ENCODE measurements around the gene LIMCH1. TPM values are rescaled to one million over a fixed set of nuclear protein-coding genes. Genes with fewer than 3 reads are reported as not detected.

The LIMCH1 gene
- 4.8 and 6.2 TPM in 2 replicates for total RNA-seq

GRCh38 chr4:41538017-41538733, at the start of gene LIMCH1:
LIMCH1 (plus strand) TSS chr4:41538157; CDS start chr4:41605996, 67,839 bp downstream.

DNA sequence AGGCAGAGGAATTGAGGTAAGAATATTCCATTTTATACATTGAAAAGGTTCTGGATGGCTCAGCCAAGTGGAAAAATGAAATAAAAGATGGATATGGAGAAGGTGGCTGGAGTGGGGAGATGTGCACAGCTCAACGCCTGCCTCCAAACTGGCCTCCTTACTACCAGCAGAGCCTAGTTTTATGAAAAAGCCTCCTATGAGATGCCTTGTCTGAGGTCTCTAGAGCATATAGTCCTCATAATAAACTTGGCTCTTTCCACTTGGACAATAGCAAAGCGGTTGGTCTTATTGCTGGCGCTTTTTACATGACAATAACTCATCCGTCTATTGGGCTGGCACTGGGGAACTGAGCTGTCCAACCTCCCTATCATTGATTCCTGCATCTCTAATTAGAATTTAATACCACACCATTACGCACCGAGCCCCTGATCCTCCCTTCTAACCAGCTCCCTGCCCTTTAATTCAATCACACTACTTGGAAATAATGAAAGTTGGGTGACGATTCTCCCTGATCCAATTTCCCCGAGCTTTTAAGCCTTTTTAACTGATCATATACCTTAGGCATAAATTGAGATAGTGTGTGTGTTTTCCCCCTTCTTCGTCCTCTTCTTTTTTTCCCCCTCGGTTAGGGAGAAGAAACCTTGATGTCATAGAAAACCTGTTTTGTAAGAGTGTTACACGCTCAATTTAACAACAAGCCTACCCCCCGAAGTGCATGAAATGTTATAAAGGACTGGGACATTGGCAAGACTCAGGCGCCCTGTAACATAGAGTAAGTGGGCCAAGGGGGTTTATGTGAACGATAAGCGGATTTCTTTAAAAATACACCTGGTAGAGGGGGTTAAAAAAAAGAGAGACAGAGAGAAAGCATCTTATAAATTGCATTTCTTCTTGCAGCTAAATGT, 210.9 kb downstream of the LIMCH1 start, which contains the start of gene PHOX2B:
Gene PHOX2B (minus strand): TSS at position 155 of the 905 bp plus-strand sequence. CDS start 115 bp downstream, at position 40.

Other genes with a start within 250 kb of the LIMCH1 start
- not detected in 2 replicates for gene PHOX2B, start 210.6 kb downstream of the LIMCH1 start, total RNA-seq